K562 (cell line): ENCODE data around the gene ZNF548. TPM values are rescaled to one million over a fixed set of nuclear protein-coding genes. Genes with fewer than 3 reads are reported as not detected.

ENCODE experiments used
- ATAC-seq: fragments of 200-7000 bp; cut with Tn5 transposase; 3 replicates; pipeline ENCODE4 v1.9.1; 2020; ENCODE audit warnings: moderate library complexity
- BruUV-seq: library from RNA; stranded (reverse); fragments of 400-500 nt; replicated peaks from 2 replicates; lab custom pipeline; 2021; lab: Mats Ljungman, UMichigan
- CTCF ChIA-PET: fragments of 300-600 bp; formaldehyde crosslinking; extraction: SDS; loops from one replicate; lab custom pipeline; 2021; ENCODE audit warnings: low intra/inter-chr PET ratio; lab: Yijun Ruan, JAX
- POLR2A ChIA-PET: fragments of 300-600, 350-650 bp; sonication (Branson Sonifier 250); formaldehyde crosslinking; extraction: SDS; loops from one replicate; lab custom pipeline; 2021; ENCODE audit warnings: antibody characterized with exemption, inconsistent platforms; lab: Yijun Ruan, JAX
- DNase-seq, 4 experiments: peaks; one replicate each; pipeline versions ENCODE4 v3.0.0 to v3.0.0-alpha.2; 2011 to 2018; ENCODE audit warnings: low spot score in 3 of 4, mixed read lengths in 3 of 4; ENCODE audit errors: extremely low read depth in 1 of 4
- FAIRE-seq: peaks from 2 replicates; lab custom pipeline; 2011; peaks lifted over from hg19 to GRCh38; lab: Jason Lieb, UNC
- H2AFZ ChIP-seq: 2 replicates; pipeline ENCODE4 v1.6.0; 2011; ENCODE audit warnings: low read depth, low read length, control low read depth, inconsistent platforms
- H3K27ac ChIP-seq: fragments of 200-600 bp; 3 replicates; pipeline ENCODE4 v1.8.0; 2011; ENCODE audit warnings: low read depth, mild to moderate bottlenecking, control low read depth, inconsistent platforms, low read length, moderate library complexity, mixed read lengths; ENCODE audit errors: extremely low read depth
- H3K27me3 ChIP-seq, 2 experiments: fragments of 300-600 bp in 1 of 2; 2 replicates in 1 of 2; 3 replicates in 1 of 2; pipeline versions ENCODE4 v1.6.0 to v1.8.0; 2011; ENCODE audit warnings: inconsistent platforms in 2 of 2, low read length in 2 of 2, mild to moderate bottlenecking in 1 of 2, mixed read lengths in 1 of 2, moderate library complexity in 1 of 2; ENCODE audit not compliant: control insufficient read depth in 2 of 2, insufficient read depth in 2 of 2
- H3K36me3 ChIP-seq: fragments of 300-600 bp; 3 replicates; pipeline ENCODE4 v1.8.0; 2011; ENCODE audit warnings: mild to moderate bottlenecking, low read length, inconsistent platforms; ENCODE audit not compliant: control insufficient read depth, insufficient read depth
- H3K4me1 ChIP-seq, 2 experiments: fragments of 200-600 bp in 1 of 2; replicated peaks in 1 of 2; 2 replicates in 1 of 2; 3 replicates in 1 of 2; pipeline versions ENCODE4 v1.5.1 to v1.8.0; 2011; ENCODE audit warnings: inconsistent platforms in 2 of 2, low read length in 2 of 2, mild to moderate bottlenecking in 1 of 2, mixed read lengths in 1 of 2, moderate library complexity in 1 of 2; ENCODE audit not compliant: control insufficient read depth in 2 of 2, insufficient read depth in 2 of 2
- H3K4me2 ChIP-seq: 2 replicates; pipeline ENCODE4 v1.6.1; 2011; ENCODE audit warnings: low read length, control low read depth, inconsistent platforms, mixed read lengths; ENCODE audit not compliant: insufficient read depth
- H3K4me3 ChIP-seq: fragments of 200-600 bp; sonication (generic), shearing (Covaris generic); 2 replicates; pipeline ENCODE4 v1.5.1; 2016; ENCODE audit warnings: control low read depth, inconsistent platforms
- H3K79me2 ChIP-seq: fragments of 200-600 bp; 3 replicates; pipeline ENCODE4 v1.8.0; 2011; ENCODE audit warnings: low read length, inconsistent platforms; ENCODE audit not compliant: control insufficient read depth, insufficient read depth
- H3K9ac ChIP-seq, 2 experiments: 2 replicates each; pipeline versions ENCODE4 v1.6.0 to v1.6.1; 2011; ENCODE audit warnings: low read depth in 2 of 2, low read length in 2 of 2, control low read depth in 1 of 2, inconsistent platforms in 1 of 2, mild to moderate bottlenecking in 1 of 2, mixed read lengths in 1 of 2; ENCODE audit not compliant: insufficient read depth in 1 of 2
- H3K9me1 ChIP-seq: one replicate; pipeline ENCODE4 v1.6.0; 2011; ENCODE audit warnings: inconsistent platforms, mild to moderate bottlenecking, low read length, moderate library complexity; ENCODE audit not compliant: control insufficient read depth, insufficient read depth
- H3K9me3 ChIP-seq: replicated peaks from 2 replicates; pipeline ENCODE4 v1.5.1; 2011; ENCODE audit warnings: low read depth, low read length, inconsistent platforms; ENCODE audit not compliant: control insufficient read depth, insufficient read depth
- H4K20me1 ChIP-seq: replicated peaks from 2 replicates; pipeline ENCODE4 v1.6.1; 2011; ENCODE audit warnings: low read length, inconsistent platforms, mixed read lengths; ENCODE audit not compliant: control insufficient read depth, insufficient read depth
- FOXP4 ChIP-seq: sonication (generic); formaldehyde crosslinking; IDR thresholded peaks from 2 replicates; pipeline ENCODE4 v1.8.0; 2022; ENCODE audit warnings: mild to moderate bottlenecking, missing genetic modification reagents, borderline replicate concordance
- HNRNPH1 ChIP-seq: fragments of 200-400 bp; formaldehyde crosslinking; optimal IDR thresholded peaks from 2 replicates; pipeline ENCODE3; 2017; ENCODE audit warnings: low read depth, mild to moderate bottlenecking, low read length, moderate library complexity
- PPARD ChIP-seq: fragments of 250-450 bp; sonication (Bioruptor Pico); IDR thresholded peaks from 2 replicates; pipeline ENCODE4 v1.8.0; 2022; ENCODE audit warnings: inconsistent platforms, mild to moderate bottlenecking, moderate library complexity
- ZFP1 ChIP-seq: fragments of 450-650 bp; formaldehyde crosslinking; IDR thresholded peaks from 2 replicates; pipeline ENCODE4 v1.4.0; 2020; ENCODE audit warnings: mild to moderate bottlenecking, mixed read lengths
- ZNF175 ChIP-seq: fragments of 200-800 bp; sonication (Bioruptor generic); IDR thresholded peaks from 2 replicates; pipeline ENCODE4 v1.6.1; 2016; ENCODE audit warnings: low read depth, mild to moderate bottlenecking, missing genetic modification characterization, missing compliant biosample characterization
- WGBS: fragments of 100-300 bp; shearing (Covaris generic); methylation state at CpG from one replicate; pipeline ENCODE4 v1.1.6; 2016; ENCODE audit warnings: low coverage, mixed read lengths; ENCODE audit not compliant: insufficient coverage; ENCODE audit errors: missing lambda C conversion rate; 5-methylcytosine and 5-hydroxymethylcytosine counted together
- in situ Hi-C: fragments of 300-500 bp; cut with MboI; formaldehyde crosslinking; loops from 4 replicates; pipeline ENCODE4 v1.15.0; 2018; ENCODE audit warnings: inconsistent platforms, mixed read lengths
- intact Hi-C: fragments of 100-400 bp; cut with micrococcal nuclease; formaldehyde crosslinking; loops from 2 replicates; pipeline ENCODE4 v1.14.2; 2022
- polyA plus RNA-seq, 8 experiments: library from polyadenylated mRNA; depleted of rRNA in 4 of 8; stranded (reverse) in 5 of 8; unstranded in 3 of 8; fragments of >200 nt; fragmentation: Nextera tagmentation in 2 of 8; fragmentation: Illumina TruSeq in 1 of 8; extraction: Ambion mirVana in 2 of 8; extraction: Trizol in 1 of 8; gene quantifications; 2 replicates each; pipeline versions ENCODE4 v1.2.1 to v1.2.3, GENCODE V29; 2011 to 2014; ENCODE audit warnings: inconsistent platforms in 1 of 8, missing spikeins in 1 of 8
- total RNA-seq, 7 experiments: library from RNA; depleted of rRNA in 6 of 7; stranded (reverse); fragments of >200 nt in 6 of 7; fragmentation: Illumina TruSeq in 2 of 7; extraction: Trizol in 2 of 7; gene quantifications; 2 replicates each; pipeline versions ENCODE4 v1.2.1 to v1.2.3, GENCODE V29; 2011 to 2021; ENCODE audit warnings: low replicate concordance in 1 of 7

Gene ZNF548
- total and polyA plus RNA-seq, 9 of the 15 experiments (the other 6 are each of a cell fraction or from before 2014, with no cell fraction given) = 1.5 to 8.7 (median 4.5) TPM

GRCh38 chr19:57438925-57439324, 49.3 kb downstream of the ZNF548 start:
- Histone ChIP-seq H3K27me3 (no peaks in the 10 kb centered on the region), H3K9me1 (no peaks in the 10 kb centered on the region), H3K4me1 (peaks cover 5 to 9% of the 10 kb centered on the region in 2 experiments; a peak in 3 of 5 replicates), H3K9ac (no peak overlapping the region), H3K4me3 (no peak overlapping the region), H3K79me2 (peaks cover 64% of the 10 kb centered on the region), H3K9me3 (peaks cover 12% of the 10 kb centered on the region), H3K4me2 (no peak overlapping the region), H4K20me1 (0 out of 2 replicates have a peak, but pooled peaks cover 8% of the 10 kb centered on the region), H3K27ac (no peak overlapping the region), H3K36me3 (peaks cover 33% of the 10 kb centered on the region), H2AFZ (no peak overlapping the region)
- in situ Hi-C loops (no loop called here), intact Hi-C loops (no loop called here)
- DNase-seq = no peak
- ChIA-PET CTCF (no interaction called here), POLR2A (no interaction called here)
- 98% methylated on average over 8 of the region's 9 CpGs for WGBS
- BruUV-seq = no TSS peak
- ATAC-seq = no peak
- TF ChIP-seq HNRNPH1 (no peak), ZFP1 (no peak), ZNF175 (no peak), FOXP4 (no peak), PPARD (CRISPR knock-in tag) (no peak)
- FAIRE-seq = no peak
